SK-N-SH (cell line): ENCODE measurements around the gene MARK3. TPM values are rescaled to one million over a fixed set of nuclear protein-coding genes. Genes with fewer than 3 reads are reported as not detected.

Source experiments
- CTCF ChIA-PET: fragments of 300-600, 350-600 bp; formaldehyde crosslinking; extraction: SDS; loops from one replicate; lab custom pipeline; 2021; lab: Yijun Ruan, JAX
- POLR2A ChIA-PET: fragments of 350-600 bp; sonication (Branson Sonifier 250); formaldehyde crosslinking; extraction: SDS; loops from one replicate; lab custom pipeline; 2020; ENCODE audit warnings: antibody characterized with exemption, inconsistent platforms; lab: Yijun Ruan, JAX
- DNase-seq: peaks from one replicate; pipeline ENCODE4 v3.0.0; 2012
- H2AFZ ChIP-seq: fragments of 200-600 bp; sonication (generic); 2 replicates; pipeline ENCODE4 v1.8.1; 2016; ENCODE audit warnings: antibody characterized with exemption, mild to moderate bottlenecking, low read depth
- H3F3A ChIP-seq: fragments of 200-600 bp; sonication (generic); replicated peaks from 2 replicates; pipeline ENCODE3; 2016; ENCODE audit warnings: antibody characterized with exemption, mild to moderate bottlenecking; ENCODE audit not compliant: insufficient read depth
- H3K27ac ChIP-seq, 2 experiments: fragments of 200-500 bp in 1 of 2; fragments of 200-600 bp in 1 of 2; sonication (Bioruptor generic) in 1 of 2; sonication (generic), shearing (Covaris generic) in 1 of 2; 2 replicates each; pipeline versions ENCODE4 v1.5.1 to v1.6.1; 2014 to 2016; ENCODE audit warnings: low read depth in 2 of 2, inconsistent platforms in 1 of 2, low read length in 1 of 2, mild to moderate bottlenecking in 1 of 2, mixed read lengths in 1 of 2
- H3K27me3 ChIP-seq: fragments of 200-600 bp; sonication (generic), shearing (Covaris generic); 2 replicates; pipeline ENCODE4 v1.6.1; 2016; ENCODE audit warnings: mixed run types; ENCODE audit not compliant: insufficient read depth
- H3K36me3 ChIP-seq, 2 experiments: fragments of 200-500 bp in 1 of 2; fragments of 200-600 bp in 1 of 2; sonication (Bioruptor generic) in 1 of 2; sonication (generic) in 1 of 2; replicated peaks in 1 of 2; 2 replicates each; pipeline versions ENCODE3 to v1.5.1; 2014 to 2016; ENCODE audit warnings: low read length in 1 of 2, mild to moderate bottlenecking in 1 of 2; ENCODE audit not compliant: insufficient read depth in 2 of 2, control insufficient read depth in 1 of 2
- H3K4me1 ChIP-seq, 2 experiments: fragments of 200-500 bp in 1 of 2; fragments of 200-600 bp in 1 of 2; sonication (Bioruptor generic) in 1 of 2; sonication (generic), shearing (Covaris generic) in 1 of 2; 2 replicates each; pipeline versions ENCODE4 v1.5.1 to v1.6.1; 2014 to 2016; ENCODE audit warnings: low read depth in 1 of 2, low read length in 1 of 2, mixed run types in 1 of 2; ENCODE audit not compliant: insufficient read depth in 2 of 2, control insufficient read depth in 1 of 2
- H3K4me2 ChIP-seq: fragments of 200-600 bp; sonication (generic), shearing (Covaris generic); 2 replicates; pipeline ENCODE4 v1.6.1; 2017; ENCODE audit warnings: mixed run types
- H3K4me3 ChIP-seq, 2 experiments: fragments of 200-500 bp in 1 of 2; fragments of 200-600 bp in 1 of 2; sonication (Bioruptor generic) in 1 of 2; sonication (generic), shearing (Covaris generic) in 1 of 2; 2 replicates each; pipeline versions ENCODE4 v1.5.1 to v1.8.1; 2014 to 2016; ENCODE audit warnings: low read depth in 2 of 2, inconsistent platforms in 1 of 2, low read length in 1 of 2, mild to moderate bottlenecking in 1 of 2, mixed read lengths in 1 of 2, moderate library complexity in 1 of 2
- H3K79me2 ChIP-seq: fragments of 200-600 bp; sonication (generic); 2 replicates; pipeline ENCODE4 v1.8.1; 2017; ENCODE audit warnings: mild to moderate bottlenecking; ENCODE audit not compliant: insufficient read depth
- H3K9ac ChIP-seq: fragments of 200-600 bp; sonication (generic); 2 replicates; pipeline ENCODE4 v1.6.1; 2017; ENCODE audit warnings: mixed run types
- H3K9me2 ChIP-seq: fragments of 200-600 bp; sonication (generic); 2 replicates; pipeline ENCODE4 v1.6.1; 2017; ENCODE audit warnings: mixed run types
- H3K9me3 ChIP-seq: fragments of 200-600 bp; sonication (generic); 2 replicates; pipeline ENCODE4 v1.6.1; 2017; ENCODE audit warnings: mixed run types, mild to moderate bottlenecking, moderate library complexity
- H4K20me1 ChIP-seq: fragments of 200-600 bp; sonication (generic); 2 replicates; pipeline ENCODE4 v1.6.1; 2017; ENCODE audit warnings: mild to moderate bottlenecking, mixed run types; ENCODE audit not compliant: insufficient read depth
- CHD2 ChIP-seq: fragments of 150-350 bp; IDR thresholded peaks from 2 replicates; pipeline ENCODE4 v1.6.1; 2018; ENCODE audit warnings: low read length; ENCODE audit not compliant: partially characterized antibody
- CTCF ChIP-seq: fragments of 200-600 bp; sonication (generic); IDR thresholded peaks from 2 replicates; pipeline ENCODE4 v1.6.1; 2017; ENCODE audit warnings: antibody characterized with exemption, mild to moderate bottlenecking, moderate library complexity
- ELF1 ChIP-seq: IDR thresholded peaks from 2 replicates; pipeline ENCODE4 v1.4.0; 2012
- FOXJ3 ChIP-seq: sonication (generic); formaldehyde crosslinking; IDR thresholded peaks from 2 replicates; pipeline ENCODE4 v1.5.1; 2020; ENCODE audit warnings: mild to moderate bottlenecking, missing genetic modification reagents
- GATA2 ChIP-seq: sonication (generic); formaldehyde crosslinking; IDR thresholded peaks from 2 replicates; pipeline ENCODE4 v1.5.0; 2020; ENCODE audit warnings: mild to moderate bottlenecking, missing genetic modification reagents
- JUND ChIP-seq: IDR thresholded peaks from 2 replicates; pipeline ENCODE4 v1.4.0; 2012
- MXI1 ChIP-seq: IDR thresholded peaks from 2 replicates; pipeline ENCODE4 v1.6.1; 2012; ENCODE audit warnings: mild to moderate bottlenecking, low read depth, low read length, improper control_type of control experiment
- NFIC ChIP-seq: IDR thresholded peaks from 2 replicates; pipeline ENCODE4 v1.4.0; 2012; ENCODE audit warnings: borderline replicate concordance
- PBX3 ChIP-seq: IDR thresholded peaks from 2 replicates; pipeline ENCODE4; 2012
- POLR2AphosphoS5 ChIP-seq: IDR thresholded peaks from 2 replicates; pipeline ENCODE4 v1.6.1; 2012; ENCODE audit warnings: low read depth, low read length
- RCOR1 ChIP-seq: fragments of 150-350 bp; IDR thresholded peaks from 2 replicates; pipeline ENCODE4 v1.6.1; 2017; ENCODE audit warnings: antibody characterized with exemption, low read length
- RXRA ChIP-seq: IDR thresholded peaks from 2 replicates; pipeline ENCODE4 v1.4.0; 2012; ENCODE audit warnings: low read depth, mild to moderate bottlenecking, borderline replicate concordance
- SMC3 ChIP-seq: IDR thresholded peaks from 2 replicates; pipeline ENCODE4 v1.6.1; 2012; ENCODE audit warnings: low read depth, low read length, improper control_type of control experiment
- TAF1 ChIP-seq: IDR thresholded peaks from 2 replicates; pipeline ENCODE4 v1.6.1; 2012; ENCODE audit warnings: low read depth, mild to moderate bottlenecking, low read length, moderate library complexity, borderline replicate concordance
- TCF12 ChIP-seq: IDR thresholded peaks from 2 replicates; pipeline ENCODE4 v1.4.0; 2012
- TEAD4 ChIP-seq: IDR thresholded peaks from 2 replicates; pipeline ENCODE4 v1.4.0; 2012; ENCODE audit warnings: mild to moderate bottlenecking, borderline replicate concordance; ENCODE audit not compliant: insufficient read depth
- ZBTB33 ChIP-seq: IDR thresholded peaks from 2 replicates; pipeline ENCODE4 v1.4.0; 2012; ENCODE audit warnings: low read depth, borderline replicate concordance
- WGBS: methylation state at CpG from one replicate; pipeline ENCODE4 v1.1.6; 2017; ENCODE audit warnings: low lambda C conversion rate; 5-methylcytosine and 5-hydroxymethylcytosine counted together
- polyA plus RNA-seq, 3 experiments: library from polyadenylated mRNA; depleted of rRNA; stranded (reverse); fragments of >200 nt; gene quantifications; 2 replicates each; pipeline ENCODE4 v1.2.3, GENCODE V29; 2012
- TF ChIP-seq, protein P1 (sequence below): IDR thresholded peaks from 2 replicates; pipeline ENCODE4 v1.4.0; 2012; ENCODE audit warnings: low read depth
- TF ChIP-seq, protein P2 (sequence below): IDR thresholded peaks from 2 replicates; pipeline ENCODE4 v1.6.1; 2012; ENCODE audit warnings: mild to moderate bottlenecking, low read depth, low read length, moderate library complexity

Gene MARK3
- polyA plus RNA-seq, 1 of the 3 experiments (the other 2 are of a cell fraction): 73.4 TPM

DNA sequence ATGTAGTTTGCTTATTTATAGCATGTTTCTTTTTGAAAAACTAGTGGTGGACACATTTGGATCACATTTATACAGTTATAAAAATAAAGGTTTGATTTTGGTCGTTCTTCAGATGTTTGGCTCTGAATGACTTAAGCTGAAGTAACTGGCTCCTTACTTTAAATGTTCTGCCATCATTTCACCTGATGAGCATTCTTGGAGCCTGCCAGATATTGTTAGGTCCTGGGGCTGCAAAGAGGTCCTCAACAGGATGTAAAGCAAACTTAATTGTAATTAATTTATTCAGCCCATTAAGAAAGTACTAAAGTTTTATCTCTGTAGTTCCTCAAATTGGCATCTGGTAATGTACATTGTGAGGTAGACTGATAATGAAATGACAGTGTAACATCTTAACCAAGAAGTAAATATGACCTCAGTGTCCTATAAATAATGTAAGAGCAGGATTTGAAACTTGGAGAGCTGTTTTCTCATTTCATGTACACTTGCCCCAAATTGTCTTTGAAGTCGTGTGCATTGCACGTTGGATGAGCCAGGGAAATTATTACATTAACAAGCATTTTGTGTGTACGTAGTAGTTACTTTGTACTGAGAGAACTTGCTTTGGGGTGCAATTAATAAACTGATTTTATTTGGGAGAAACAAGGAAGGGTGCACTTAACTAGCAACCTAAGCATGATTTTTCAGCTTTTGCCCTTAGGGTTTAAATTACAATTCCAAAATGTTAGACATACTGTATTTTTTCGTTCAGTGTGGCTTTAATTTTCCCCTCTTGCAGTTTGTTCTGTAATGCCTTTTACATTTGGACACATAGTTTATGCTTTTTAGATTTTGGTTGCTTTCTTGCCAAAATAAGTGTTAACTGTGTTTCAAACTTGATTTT is 43.7 kb upstream of the MARK3 start:
- Histone ChIP-seq H3K27me3 (no peaks in the 10 kb centered on the region), H3K4me2 (no peak overlapping the region), H3K36me3 (peaks cover 86 to 87% of the 10 kb centered on the region in 2 experiments), H3K9me2 (no peaks in the 10 kb centered on the region), H3F3A (peaks cover 84% of the 10 kb centered on the region), H3K4me3 (no peak overlapping the region), H3K27ac (no peak overlapping the region), H2AFZ (no peak overlapping the region), H4K20me1 (peaks cover 49% of the 10 kb centered on the region), H3K9me3 (no peaks in the 10 kb centered on the region), H3K9ac (no peak overlapping the region), H3K4me1 (no peaks in the 10 kb centered on the region; a peak in 1 of 4 replicates), H3K79me2 (peaks cover 32% of the 10 kb centered on the region)
- no peak for DNase-seq
- TF ChIP-seq POLR2AphosphoS5 (no peak), MXI1 (no peak), GATA2 (no peak), RXRA (no peak), FOXJ3 (no peak), PBX3 (no peak), CHD2 (no peak), ZBTB33 (no peak), CTCF (no peak), TEAD4 (no peak), ELF1 (no peak), TCF12 (no peak), SMC3 (no peak), JUND (no peak), TAF1 (no peak), NFIC (no peak), RCOR1 (no peak)
- TF ChIP-seq, protein P1, sequence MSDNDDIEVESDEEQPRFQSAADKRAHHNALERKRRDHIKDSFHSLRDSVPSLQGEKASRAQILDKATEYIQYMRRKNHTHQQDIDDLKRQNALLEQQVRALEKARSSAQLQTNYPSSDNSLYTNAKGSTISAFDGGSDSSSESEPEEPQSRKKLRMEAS: no peak
- TF ChIP-seq, protein P2, sequence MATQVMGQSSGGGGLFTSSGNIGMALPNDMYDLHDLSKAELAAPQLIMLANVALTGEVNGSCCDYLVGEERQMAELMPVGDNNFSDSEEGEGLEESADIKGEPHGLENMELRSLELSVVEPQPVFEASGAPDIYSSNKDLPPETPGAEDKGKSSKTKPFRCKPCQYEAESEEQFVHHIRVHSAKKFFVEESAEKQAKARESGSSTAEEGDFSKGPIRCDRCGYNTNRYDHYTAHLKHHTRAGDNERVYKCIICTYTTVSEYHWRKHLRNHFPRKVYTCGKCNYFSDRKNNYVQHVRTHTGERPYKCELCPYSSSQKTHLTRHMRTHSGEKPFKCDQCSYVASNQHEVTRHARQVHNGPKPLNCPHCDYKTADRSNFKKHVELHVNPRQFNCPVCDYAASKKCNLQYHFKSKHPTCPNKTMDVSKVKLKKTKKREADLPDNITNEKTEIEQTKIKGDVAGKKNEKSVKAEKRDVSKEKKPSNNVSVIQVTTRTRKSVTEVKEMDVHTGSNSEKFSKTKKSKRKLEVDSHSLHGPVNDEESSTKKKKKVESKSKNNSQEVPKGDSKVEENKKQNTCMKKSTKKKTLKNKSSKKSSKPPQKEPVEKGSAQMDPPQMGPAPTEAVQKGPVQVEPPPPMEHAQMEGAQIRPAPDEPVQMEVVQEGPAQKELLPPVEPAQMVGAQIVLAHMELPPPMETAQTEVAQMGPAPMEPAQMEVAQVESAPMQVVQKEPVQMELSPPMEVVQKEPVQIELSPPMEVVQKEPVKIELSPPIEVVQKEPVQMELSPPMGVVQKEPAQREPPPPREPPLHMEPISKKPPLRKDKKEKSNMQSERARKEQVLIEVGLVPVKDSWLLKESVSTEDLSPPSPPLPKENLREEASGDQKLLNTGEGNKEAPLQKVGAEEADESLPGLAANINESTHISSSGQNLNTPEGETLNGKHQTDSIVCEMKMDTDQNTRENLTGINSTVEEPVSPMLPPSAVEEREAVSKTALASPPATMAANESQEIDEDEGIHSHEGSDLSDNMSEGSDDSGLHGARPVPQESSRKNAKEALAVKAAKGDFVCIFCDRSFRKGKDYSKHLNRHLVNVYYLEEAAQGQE: no peak
- CTCF ChIA-PET: interaction anchor here (3.2 to 4.8 kb wide), 2 partner anchors 13 to 49 kb away, joined by 12 to 19 read pairs; no protein-coding TSS in a partner anchor
- POLR2A ChIA-PET: interaction anchor here (0.5 kb wide), 1 partner anchor 83 kb away, joined by 3 read pairs; no protein-coding TSS in a partner anchor
- 82% methylated on average over 5 of the region's 5 CpGs for WGBS
